HG03045 (cell line): ENCODE measurements around the gene RAB28.
A peak's percentile ranks its signal among the peaks of the same experiment; 100 is the strongest.

Experiments used
- ATAC-seq: cut with Tn5 transposase; IDR thresholded peaks from one replicate; pipeline ENCODE4 v1.9.1; 2021; ENCODE audit warnings: mild to moderate bottlenecking, moderate library complexity; ENCODE audit not compliant: unreplicated experiment

The RAB28 gene

GRCh38 chr4:13511101-13511500 lies 27.0 kb upstream of the RAB28 start:
- ATAC-seq: no peak

GRCh38 chr4:13509442-13509841 lies 25.3 kb upstream of the RAB28 start:
- ATAC-seq: no peak

- no peak for ATAC-seq
These were observed 20.2 kb upstream of the RAB28 start for GRCh38 chr4:13504374-13504773.

- no peak for ATAC-seq
These were observed 14.3 kb upstream of the RAB28 start for GRCh38 chr4:13498469-13498868.

GRCh38 chr4:13496605-13497004 lies 12.5 kb upstream of the RAB28 start:
- no peak for ATAC-seq

GRCh38 chr4:13495753-13496152 lies 11.6 kb upstream of the RAB28 start:
- no peak for ATAC-seq

- ATAC-seq: no peak
These were observed 9.7 kb upstream of the RAB28 start for GRCh38 chr4:13493793-13494192.

- no peak for ATAC-seq
These were observed 8.6 kb upstream of the RAB28 start for GRCh38 chr4:13492747-13493146.

- ATAC-seq: peak; percentile 34
These were observed 645 bp upstream of the RAB28 start for GRCh38 chr4:13484749-13485221.

- peak; percentile 31 for ATAC-seq
These were observed 395 bp downstream of the RAB28 start for GRCh38 chr4:13483768-13484121.

GRCh38 chr4:13483136-13483767 lies 888 bp downstream of the RAB28 start:
- peak; percentile 0 for ATAC-seq

- ATAC-seq: no peak
These were observed 2.6 kb downstream of the RAB28 start for GRCh38 chr4:13481569-13481968.

- ATAC-seq: no peak
These were observed 5.4 kb downstream of the RAB28 start for GRCh38 chr4:13478707-13479106.

GRCh38 chr4:13478131-13478530 lies 6.0 kb downstream of the RAB28 start:
- ATAC-seq: no peak

GRCh38 chr4:13476915-13477314 lies 7.2 kb downstream of the RAB28 start:
- peak; percentile 62 for ATAC-seq

GRCh38 chr4:13476152-13476551 lies 8.0 kb downstream of the RAB28 start:
- no peak for ATAC-seq

GRCh38 chr4:13471400-13471799 lies 12.7 kb downstream of the RAB28 start:
- no peak for ATAC-seq

- ATAC-seq: peak; percentile 78
These were observed 13.8 kb downstream of the RAB28 start for GRCh38 chr4:13470379-13470778.

- no peak for ATAC-seq
These were observed 19.2 kb downstream of the RAB28 start for GRCh38 chr4:13464973-13465372.

GRCh38 chr4:13464543-13464942 lies 19.6 kb downstream of the RAB28 start:
- no peak for ATAC-seq

- no peak for ATAC-seq
These were observed 22.8 kb downstream of the RAB28 start for GRCh38 chr4:13461191-13461905.

GRCh38 chr4:13455411-13455810 lies 28.7 kb downstream of the RAB28 start:
- no peak for ATAC-seq

- ATAC-seq: no peak
These were observed 29.4 kb downstream of the RAB28 start for GRCh38 chr4:13454786-13455185.
